Dermis blood vessel endothelial cell (primary cell): ENCODE data around the gene CD247. TPM values are rescaled to one million over a fixed set of nuclear protein-coding genes. Genes with fewer than 3 reads are reported as not detected.

Source experiments
- DNase-seq: peaks from one replicate; pipeline ENCODE4 v3.0.0; 2010
- total RNA-seq: library from RNA; depleted of rRNA; stranded (reverse); fragments of >200 nt; gene quantifications from 2 replicates; pipeline ENCODE4 v1.2.3, GENCODE V29; 2014

Gene CD247
- total RNA-seq, 1 donor from 2014 or later: not detected

DNA sequence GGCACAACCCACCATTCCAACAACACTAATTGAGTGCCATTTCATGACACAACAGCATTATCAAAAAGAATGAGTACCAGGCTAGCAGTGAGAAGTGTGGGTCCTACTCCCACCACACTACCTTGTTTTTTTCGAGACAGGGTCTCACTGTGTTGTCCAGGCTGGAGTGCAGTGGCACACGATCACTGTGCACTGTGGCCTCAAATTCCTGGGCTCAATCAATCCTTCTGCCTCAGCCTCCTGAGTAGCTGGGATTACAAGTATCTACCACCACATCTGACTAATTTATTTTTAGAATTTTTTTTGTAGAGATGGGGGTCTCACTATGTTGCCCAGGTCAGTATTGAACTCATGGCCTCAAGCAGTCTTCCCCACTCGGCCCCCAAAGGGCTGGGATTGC lies 30.7 kb downstream of the CD247 start:
- DNase-seq: no peak

- no peak for DNase-seq
Measured at GRCh38 chr1:167486090-167486824, 32.1 kb downstream of the CD247 start.

DNA sequence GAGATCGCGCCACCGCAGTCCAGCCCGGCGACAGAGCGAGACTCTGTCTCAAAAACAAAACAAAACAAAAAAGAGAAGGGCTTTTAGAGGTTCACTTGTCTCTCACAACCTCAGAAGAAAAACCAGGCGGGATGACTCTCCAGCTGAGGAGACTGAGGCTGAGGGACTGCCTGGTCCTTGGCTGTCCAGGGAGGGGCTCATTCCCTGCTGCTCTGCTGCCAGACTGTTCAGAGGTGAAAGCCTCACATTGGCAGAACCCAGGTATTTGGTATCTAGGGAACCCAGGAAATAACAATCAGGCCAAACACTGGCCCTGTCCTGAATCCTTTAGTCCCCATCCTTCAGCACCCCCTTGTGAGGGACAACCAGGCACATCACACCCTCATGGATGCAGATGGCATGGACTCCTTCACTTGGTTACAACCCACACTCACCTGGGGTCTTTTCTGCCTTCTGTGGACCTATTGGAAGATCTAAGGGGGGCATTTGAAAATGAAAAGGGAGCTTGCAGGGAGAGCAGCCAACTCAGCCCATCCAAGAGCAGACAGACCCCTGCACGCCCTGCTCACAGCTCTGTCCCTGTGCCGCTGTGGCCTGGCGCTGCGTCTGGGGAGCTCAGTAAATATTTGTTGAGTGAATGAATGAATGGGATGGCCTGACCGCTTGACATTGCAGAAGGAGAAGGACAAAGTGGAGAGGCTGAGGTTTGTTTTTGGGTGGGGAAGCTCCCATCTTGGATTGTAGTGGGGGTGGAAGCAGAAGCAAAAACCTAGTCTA lies 33.4 kb downstream of the CD247 start:
- no peak for DNase-seq

GRCh38 chr1:167483790-167484189 lies 34.5 kb downstream of the CD247 start:
- DNase-seq: no peak

- DNase-seq: no peak
Measured at GRCh38 chr1:167482184-167482583, 36.1 kb downstream of the CD247 start.

- DNase-seq: no peak
Measured at GRCh38 chr1:167479331-167479979, 38.9 kb downstream of the CD247 start.

DNA sequence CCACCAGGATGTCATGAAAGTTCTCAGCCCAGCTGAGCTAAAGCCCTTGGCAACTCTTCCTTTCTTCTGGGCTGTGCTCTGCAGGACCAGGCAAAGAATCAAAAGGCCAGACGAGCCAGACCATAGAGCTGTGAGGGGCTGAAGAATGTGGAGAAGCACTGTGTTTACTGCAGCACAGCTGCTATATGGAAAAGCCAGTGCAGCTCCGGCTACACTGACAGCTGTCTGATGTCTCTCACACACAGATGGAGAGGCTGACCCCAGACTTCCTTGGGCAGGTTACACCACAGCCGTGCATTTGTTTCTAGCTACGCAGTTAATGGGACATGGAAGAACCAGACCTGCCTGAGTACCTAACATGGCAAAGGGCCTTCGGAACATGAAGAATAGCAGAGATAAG lies 40.3 kb downstream of the CD247 start:
- DNase-seq: no peak

GRCh38 chr1:167476061-167476460 lies 42.3 kb downstream of the CD247 start:
- no peak for DNase-seq

DNA sequence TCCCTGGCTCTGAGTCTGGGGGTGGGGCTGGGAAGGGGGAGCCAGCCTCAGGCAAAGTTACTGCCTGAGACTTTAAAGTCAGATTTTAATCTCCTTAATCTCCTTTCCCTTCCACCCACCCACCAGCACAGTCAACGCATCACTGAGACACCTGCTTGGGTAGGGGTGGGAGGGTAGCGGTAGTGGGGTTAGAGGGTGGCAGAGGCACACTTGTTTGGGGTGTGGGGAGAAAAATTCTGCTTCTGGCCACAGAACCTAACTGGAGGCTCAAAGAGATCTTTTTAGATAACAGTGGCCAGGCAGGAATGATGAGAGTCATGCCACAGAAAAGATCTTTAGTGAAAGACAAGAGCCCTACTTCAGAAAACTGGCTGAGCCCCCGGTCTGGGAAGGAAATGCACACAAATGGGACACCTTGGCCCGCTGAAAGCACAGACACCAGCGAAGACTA lies 44.1 kb downstream of the CD247 start:
- no peak for DNase-seq

- no peak for DNase-seq
Measured at GRCh38 chr1:167473761-167474160, 44.6 kb downstream of the CD247 start.

- no peak for DNase-seq
Measured at GRCh38 chr1:167472752-167473521, 45.4 kb downstream of the CD247 start.

DNA sequence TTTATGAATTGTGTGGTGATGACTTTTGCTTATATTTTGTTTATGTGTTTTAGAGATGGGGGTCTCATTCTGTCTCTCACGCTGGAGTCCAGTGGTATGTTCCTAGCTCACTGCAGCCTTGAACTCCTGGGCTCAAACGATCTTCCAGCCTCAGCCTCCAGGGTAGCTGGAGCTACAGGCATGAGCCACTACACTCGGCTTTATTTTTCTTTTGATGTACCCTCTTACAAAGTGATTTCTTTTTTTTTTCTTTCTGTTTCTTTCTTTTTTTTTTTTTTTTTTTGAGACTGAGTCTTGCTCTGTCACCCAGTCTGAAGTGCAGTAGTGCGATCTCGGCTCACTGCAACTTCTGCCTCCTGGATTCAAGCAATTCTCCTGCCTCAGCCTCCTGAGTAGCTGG lies 46.8 kb downstream of the CD247 start:
- no peak for DNase-seq

DNA sequence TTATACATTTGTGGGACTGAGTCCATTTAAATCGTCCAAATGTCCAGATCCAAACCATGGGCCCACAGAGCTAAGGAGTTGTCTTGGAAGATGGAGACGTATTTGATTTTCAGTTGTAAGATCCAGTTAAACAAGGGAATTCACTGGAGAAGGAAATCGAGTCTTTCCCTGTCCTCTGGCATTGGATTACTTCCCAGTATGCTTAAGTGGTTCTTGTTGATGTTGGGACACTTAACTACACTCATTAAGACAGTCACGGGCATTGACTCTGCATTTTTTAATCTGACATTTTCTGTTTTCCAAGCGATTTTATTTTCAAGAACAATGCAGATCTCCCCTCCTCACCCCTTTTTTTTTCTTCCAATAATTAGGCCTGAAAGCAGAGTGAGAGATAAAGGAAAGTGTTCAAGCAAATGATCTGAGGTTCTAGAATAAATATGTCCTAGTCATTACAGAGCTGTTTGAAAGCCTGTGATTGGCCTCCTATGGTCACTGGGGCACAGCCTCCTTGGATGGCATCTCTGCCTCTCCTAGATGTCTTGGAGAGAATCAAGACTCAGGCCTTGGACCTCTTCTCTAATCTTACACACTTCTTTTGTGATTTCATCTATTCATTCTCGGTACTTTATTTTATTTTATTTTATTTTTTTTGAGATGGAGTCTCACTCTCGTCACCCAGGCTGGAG lies 48.9 kb downstream of the CD247 start:
- no peak for DNase-seq

- DNase-seq: no peak
Measured at GRCh38 chr1:167467752-167468151, 50.6 kb downstream of the CD247 start.

DNA sequence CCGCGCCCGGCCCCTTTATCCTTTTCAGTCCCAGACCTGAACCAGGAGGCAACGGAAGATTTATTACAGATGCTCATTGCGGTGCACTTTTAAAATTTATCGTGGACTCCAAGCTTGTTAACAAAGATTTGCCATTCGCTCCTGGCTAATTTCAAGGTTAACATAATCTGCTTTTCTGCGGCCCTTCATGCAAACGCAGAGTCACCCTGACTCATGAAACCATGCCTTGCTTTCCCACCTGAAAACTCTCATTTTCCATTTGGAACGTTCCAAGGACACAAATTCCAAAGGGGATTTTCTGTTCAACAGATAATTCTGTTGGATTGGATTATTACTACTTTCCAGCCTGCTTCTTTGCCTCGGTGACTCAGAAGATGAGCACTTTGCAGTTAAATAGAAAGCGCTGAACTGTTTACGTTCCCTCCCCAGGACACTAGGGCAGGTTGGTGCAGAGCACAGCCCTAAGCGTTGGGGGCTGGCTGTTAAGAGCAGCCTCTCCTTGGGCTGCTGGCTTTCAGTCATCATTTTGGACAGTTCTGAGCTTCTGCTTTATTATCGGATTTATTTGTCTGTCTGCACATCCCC lies 51.1 kb downstream of the CD247 start:
- DNase-seq: no peak

- no peak for DNase-seq
Measured at GRCh38 chr1:167465743-167466142, 52.6 kb downstream of the CD247 start.

GRCh38 chr1:167465018-167465417 lies 53.3 kb downstream of the CD247 start:
- DNase-seq: no peak

GRCh38 chr1:167463875-167464575 lies 54.3 kb downstream of the CD247 start:
- no peak for DNase-seq

DNA sequence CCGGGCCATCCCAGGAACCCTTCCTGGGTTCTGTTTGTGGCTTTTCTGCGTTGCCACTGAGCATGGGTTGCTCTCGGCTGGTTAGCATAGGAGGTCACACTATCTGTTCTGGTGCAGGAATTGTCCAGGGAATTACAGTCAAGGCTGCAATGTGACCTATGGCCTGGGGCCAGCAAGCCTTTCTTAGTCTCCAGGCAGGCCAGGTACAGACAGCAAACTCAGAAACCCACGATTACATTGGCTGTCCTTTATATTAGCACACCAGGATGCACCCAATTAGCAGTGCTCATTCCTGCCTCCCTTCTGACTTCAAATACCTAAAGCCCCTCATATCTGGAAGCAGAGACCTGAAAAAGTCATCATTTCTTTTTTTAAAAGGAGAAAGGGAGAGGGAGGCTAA lies 55.2 kb downstream of the CD247 start:
- no peak for DNase-seq

- no peak for DNase-seq
Measured at GRCh38 chr1:167462341-167462740, 56.0 kb downstream of the CD247 start.

GRCh38 chr1:167460836-167461235 lies 57.5 kb downstream of the CD247 start:
- no peak for DNase-seq
